Neuron (in vitro differentiated cells): ENCODE data around the gene SLC36A1.
"Not testable (repeated sequence)": the region's sequence is repeated elsewhere in the genome, so short reads cannot be mapped to it uniquely, and the experiment has no call there.

Experiments used
- H2AFZ ChIP-seq: one replicate; pipeline ENCODE4 v1.6.1; 2013; ENCODE audit warnings: low read depth, mild to moderate bottlenecking, inconsistent platforms, low read length, moderate library complexity
- H3K27me3 ChIP-seq: one replicate; pipeline ENCODE4 v1.6.1; 2013; ENCODE audit warnings: low read length; ENCODE audit not compliant: insufficient read depth
- H3K36me3 ChIP-seq: one replicate; pipeline ENCODE4 v1.6.1; 2013; ENCODE audit warnings: low read length; ENCODE audit not compliant: insufficient read depth
- H3K4me1 ChIP-seq: one replicate; pipeline ENCODE4 v1.6.1; 2013; ENCODE audit warnings: low read length; ENCODE audit not compliant: insufficient read depth
- H3K4me3 ChIP-seq: 2 replicates; pipeline ENCODE4 v1.5.1; 2013; ENCODE audit warnings: mild to moderate bottlenecking, low read length, moderate library complexity
- H3K9me3 ChIP-seq: one replicate; pipeline ENCODE4 v1.6.1; 2013; ENCODE audit warnings: low read length

The SLC36A1 gene

GRCh38 chr5:151447174-151448037, at the start of gene SLC36A1:
Gene SLC36A1, plus strand, starts transcription at chr5:151447603. Its CDS starts 11,190 bp downstream, at chr5:151458793.
- Histone ChIP-seq H2AFZ (peak within 1 kb of the TSS; percentile 78), H3K27me3 (no peaks in the 10 kb centered on the region), H3K4me3 (peak within 1 kb of the TSS; percentile 75)

GRCh38 chr5:151405334-151406160, 41.9 kb upstream of the SLC36A1 start:
- H3K4me1 ChIP-seq, result no peaks in the 10 kb centered on the region
- H2AFZ ChIP-seq, result no peak overlapping the region
- no peaks in the 10 kb centered on the region for H3K9me3 ChIP-seq
- H3K27me3 ChIP-seq, result no peaks in the 10 kb centered on the region
- no peaks in the 10 kb centered on the region for H3K36me3 ChIP-seq
- no peak overlapping the region for H3K4me3 ChIP-seq

More at GRCh38 chr5:151447174-151448037, at the start of gene SLC36A1:
- Histone ChIP-seq H3K9me3 (no peaks in the 10 kb centered on the region), H3K4me1 (peaks cover 16% of the 10 kb centered on the region), H3K36me3 (no peaks in the 10 kb centered on the region)

- Histone ChIP-seq H2AFZ (no peak overlapping the region), H3K4me3 (no peak overlapping the region), H3K27me3 (no peaks in the 10 kb centered on the region), H3K9me3 (no peaks in the 10 kb centered on the region), H3K36me3 (no peaks in the 10 kb centered on the region), H3K4me1 (no peaks in the 10 kb centered on the region)
Measured at GRCh38 chr5:151406322-151406947, 41.0 kb upstream of the SLC36A1 start.

- no peaks in the 10 kb centered on the region for H3K27me3 ChIP-seq
- no peaks in the 10 kb centered on the region for H3K4me1 ChIP-seq
- no peaks in the 10 kb centered on the region for H3K9me3 ChIP-seq
- H2AFZ ChIP-seq, result no peak overlapping the region
- no peaks in the 10 kb centered on the region for H3K36me3 ChIP-seq
- H3K4me3 ChIP-seq, result no peak overlapping the region
Measured at GRCh38 chr5:151408591-151409230, 38.7 kb upstream of the SLC36A1 start.

GRCh38 chr5:151413800-151414199, 33.6 kb upstream of the SLC36A1 start:
- H3K9me3 ChIP-seq, result peaks cover 3% of the 10 kb centered on the region
- H3K4me1 ChIP-seq, result no peaks in the 10 kb centered on the region
- H3K27me3 ChIP-seq, result no peaks in the 10 kb centered on the region
- H3K4me3 ChIP-seq, result no peak overlapping the region
- no peak overlapping the region for H2AFZ ChIP-seq
- no peaks in the 10 kb centered on the region for H3K36me3 ChIP-seq

- Histone ChIP-seq H3K36me3 (no peaks in the 10 kb centered on the region), H3K4me1 (no peaks in the 10 kb centered on the region), H2AFZ (no peak overlapping the region), H3K4me3 (no peak overlapping the region), H3K9me3 (peaks cover 3% of the 10 kb centered on the region), H3K27me3 (no peaks in the 10 kb centered on the region)
Measured at GRCh38 chr5:151414536-151414935, 32.9 kb upstream of the SLC36A1 start.

GRCh38 chr5:151417712-151418111, 29.7 kb upstream of the SLC36A1 start:
- Histone ChIP-seq H2AFZ (no peak overlapping the region), H3K9me3 (peaks cover 3% of the 10 kb centered on the region), H3K4me1 (no peaks in the 10 kb centered on the region), H3K4me3 (no peak overlapping the region), H3K36me3 (no peaks in the 10 kb centered on the region), H3K27me3 (no peaks in the 10 kb centered on the region)

- Histone ChIP-seq H3K4me3 (no peak overlapping the region), H2AFZ (no peak overlapping the region), H3K27me3 (peaks cover 5% of the 10 kb centered on the region), H3K4me1 (no peaks in the 10 kb centered on the region), H3K36me3 (no peaks in the 10 kb centered on the region), H3K9me3 (peaks cover 3% of the 10 kb centered on the region)
Measured at GRCh38 chr5:151420127-151420526, 27.3 kb upstream of the SLC36A1 start.

- H3K4me1 ChIP-seq, result no peaks in the 10 kb centered on the region
- no peak overlapping the region for H3K4me3 ChIP-seq
- H2AFZ ChIP-seq, result no peak overlapping the region
- no peaks in the 10 kb centered on the region for H3K36me3 ChIP-seq
- no peaks in the 10 kb centered on the region for H3K9me3 ChIP-seq
- H3K27me3 ChIP-seq, result peaks cover 12% of the 10 kb centered on the region
Measured at GRCh38 chr5:151424892-151425523, 22.4 kb upstream of the SLC36A1 start.

- not testable (repeated sequence) for H2AFZ ChIP-seq, H3K9me3 ChIP-seq, H3K4me3 ChIP-seq, H3K36me3 ChIP-seq, H3K4me1 ChIP-seq
- H3K27me3 ChIP-seq, result peaks cover 12% of the 10 kb centered on the region
Measured at GRCh38 chr5:151426347-151426746, 21.1 kb upstream of the SLC36A1 start.

- peaks cover 12% of the 10 kb centered on the region for H3K27me3 ChIP-seq
- H2AFZ ChIP-seq, result no peak overlapping the region
- H3K4me3 ChIP-seq, result no peak overlapping the region
- no peaks in the 10 kb centered on the region for H3K9me3 ChIP-seq
- H3K4me1 ChIP-seq, result no peaks in the 10 kb centered on the region
- no peaks in the 10 kb centered on the region for H3K36me3 ChIP-seq
Measured at GRCh38 chr5:151427258-151427657, 20.1 kb upstream of the SLC36A1 start.

- Histone ChIP-seq H2AFZ (no peak overlapping the region), H3K4me3 (no peak overlapping the region), H3K4me1 (no peaks in the 10 kb centered on the region), H3K9me3 (no peaks in the 10 kb centered on the region), H3K36me3 (no peaks in the 10 kb centered on the region), H3K27me3 (peaks cover 7% of the 10 kb centered on the region)
Measured at GRCh38 chr5:151430731-151431130, 16.7 kb upstream of the SLC36A1 start.
